ENCODE measurements around the gene PRDM7.

DNA sequence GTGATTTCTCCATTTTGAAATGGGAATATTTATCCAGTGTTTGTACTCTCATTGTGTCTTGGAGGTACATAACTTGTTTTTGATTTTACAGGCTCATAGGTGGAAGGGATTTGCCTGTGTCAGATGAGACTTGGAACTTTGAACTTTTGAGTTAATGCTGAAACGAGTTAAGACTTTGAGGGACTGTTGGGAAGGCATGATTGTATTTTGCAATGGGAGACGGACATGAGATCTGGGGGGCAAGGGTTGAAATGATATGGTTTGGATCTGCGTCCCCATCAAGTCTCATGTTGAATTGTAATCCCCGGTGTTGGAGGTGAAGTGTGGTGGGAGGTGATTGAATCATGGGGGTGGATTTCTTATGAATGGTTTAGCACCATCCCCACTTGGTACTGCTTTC is 21.8 kb downstream of the PRDM7 start:
- no peak for TF ChIP-seq CTCF (IDR thresholded peaks at IDR 0.05)
- no peak for TF ChIP-seq POLR2A (IDR thresholded peaks at IDR 0.05)

All from Peyer's patch (tissue), 4 donors.